ENCODE measurements around the gene RSPH6A. TPM values are rescaled to one million over a fixed set of nuclear protein-coding genes. Genes with fewer than 3 reads are reported as not detected.

The RSPH6A gene
- total RNA-seq, 4 donors from 2014 or later: 1.1 TPM; not detected in 3

DNA sequence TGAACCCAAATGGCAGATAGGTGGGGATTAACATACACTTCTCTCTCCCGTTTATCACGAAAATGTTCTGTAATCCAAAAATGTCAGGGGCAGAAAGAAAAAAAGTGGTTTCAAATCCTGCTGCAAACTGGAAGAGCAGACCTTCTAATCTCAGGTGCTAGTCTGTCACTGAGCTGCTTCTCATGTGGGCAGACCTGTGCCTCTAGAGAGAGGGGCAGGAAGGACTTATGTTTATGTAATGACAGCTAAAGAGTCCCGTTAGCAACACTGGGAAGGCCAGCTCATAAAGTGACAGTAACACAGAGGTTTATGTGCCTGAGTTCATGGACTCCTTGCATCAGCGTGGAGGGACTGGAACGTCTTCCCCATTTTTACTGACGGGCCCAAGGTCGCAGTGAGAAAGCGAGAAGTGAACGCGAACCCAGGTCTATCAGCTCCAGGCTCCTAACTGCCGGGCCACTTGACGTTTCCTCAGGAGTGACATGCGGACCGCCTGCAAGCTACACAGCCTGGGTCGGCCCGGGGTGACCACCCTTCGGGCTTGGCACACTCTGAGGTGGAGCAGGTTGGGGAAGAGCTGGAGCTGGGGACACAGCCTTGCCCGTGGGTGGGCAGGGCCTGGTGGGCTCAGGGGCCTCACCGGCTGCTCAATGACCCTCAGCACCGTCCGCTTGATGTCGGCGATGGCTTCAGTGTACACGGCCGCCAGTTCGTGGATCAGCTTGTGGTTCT lies 9.6 kb upstream of the RSPH6A start:
- no peak overlapping the region for H3K27ac ChIP-seq

DNA sequence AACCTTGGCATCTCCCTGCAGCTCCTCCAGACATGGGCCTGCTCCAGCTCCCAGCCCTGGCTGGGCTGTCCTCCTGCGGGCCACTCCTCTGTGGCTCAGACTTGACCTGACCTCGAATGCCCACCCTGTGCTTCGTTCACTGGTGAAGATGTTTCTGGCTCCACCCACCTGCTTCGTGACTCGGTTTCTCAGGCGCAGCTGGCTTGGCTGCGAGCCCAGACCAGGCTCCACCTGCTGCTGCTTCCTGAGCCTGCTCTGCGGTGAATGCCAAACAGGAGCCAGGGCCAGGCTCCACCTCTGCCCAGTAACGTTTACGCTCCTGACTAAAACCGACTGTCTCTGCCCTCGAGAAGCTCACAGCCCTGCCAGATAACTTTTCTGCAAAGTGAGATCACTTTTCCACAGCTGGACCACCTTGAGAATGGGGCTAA lies 8.9 kb upstream of the RSPH6A start:
- peaks cover 0 to 5% (median 0%) of the 10 kb centered on the region in 4 donors for H3K4me1 ChIP-seq
- H3K27me3 ChIP-seq: no peaks in the 10 kb centered on the region
- intact Hi-C loops (cut with DNase I; ENCODE audit: low total_unique reads): no loop called here
- TF ChIP-seq, protein P1, sequence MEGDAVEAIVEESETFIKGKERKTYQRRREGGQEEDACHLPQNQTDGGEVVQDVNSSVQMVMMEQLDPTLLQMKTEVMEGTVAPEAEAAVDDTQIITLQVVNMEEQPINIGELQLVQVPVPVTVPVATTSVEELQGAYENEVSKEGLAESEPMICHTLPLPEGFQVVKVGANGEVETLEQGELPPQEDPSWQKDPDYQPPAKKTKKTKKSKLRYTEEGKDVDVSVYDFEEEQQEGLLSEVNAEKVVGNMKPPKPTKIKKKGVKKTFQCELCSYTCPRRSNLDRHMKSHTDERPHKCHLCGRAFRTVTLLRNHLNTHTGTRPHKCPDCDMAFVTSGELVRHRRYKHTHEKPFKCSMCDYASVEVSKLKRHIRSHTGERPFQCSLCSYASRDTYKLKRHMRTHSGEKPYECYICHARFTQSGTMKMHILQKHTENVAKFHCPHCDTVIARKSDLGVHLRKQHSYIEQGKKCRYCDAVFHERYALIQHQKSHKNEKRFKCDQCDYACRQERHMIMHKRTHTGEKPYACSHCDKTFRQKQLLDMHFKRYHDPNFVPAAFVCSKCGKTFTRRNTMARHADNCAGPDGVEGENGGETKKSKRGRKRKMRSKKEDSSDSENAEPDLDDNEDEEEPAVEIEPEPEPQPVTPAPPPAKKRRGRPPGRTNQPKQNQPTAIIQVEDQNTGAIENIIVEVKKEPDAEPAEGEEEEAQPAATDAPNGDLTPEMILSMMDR (IDR thresholded peaks at IDR 0.05): no peak
- TF ChIP-seq POLR2AphosphoS5 (IDR thresholded peaks at IDR 0.05) (peak in 1 of 3 donors; percentile 20), EP300 (IDR thresholded peaks at IDR 0.05; ENCODE audit: low read depth) (no peak), POLR2A (IDR thresholded peaks at IDR 0.05) (no peak)
- WGBS, 2 donors (ENCODE audit: low coverage in 1 of 2): 48% methylated on average over 10 of the region's 12 CpGs; no CpG with 5 or more reads in 1 of the 2 donors
- no peak for DNase-seq
- H3K36me3 ChIP-seq: peaks cover 0 to 36% (median 18%) of the 10 kb centered on the region in 4 donors
- in situ Hi-C loops (cut with MboI; ENCODE audit: low pct_ligation_motif_present in 1 of 4, low pct_unique_long_range_greater_than_20kb in 1 of 4, low sequenced_read_pairs in 3 of 4): no loop called here
- H3K4me3 ChIP-seq: no peak overlapping the region
- H3K27ac ChIP-seq: no peak overlapping the region
- H3K9me3 ChIP-seq: no peaks in the 10 kb centered on the region

More for the DNA sequence above, 9.6 kb upstream of the RSPH6A start:
- Histone ChIP-seq H3K4me3 (no peak overlapping the region), H3K9me3 (no peaks in the 10 kb centered on the region), H3K27me3 (no peaks in the 10 kb centered on the region), H3K4me1 (peaks cover 0 to 5% (median 0%) of the 10 kb centered on the region in 4 donors), H3K36me3 (peaks cover 0 to 42% (median 19%) of the 10 kb centered on the region in 4 donors)
- in situ Hi-C loops (cut with MboI; ENCODE audit: low pct_ligation_motif_present in 1 of 4, low pct_unique_long_range_greater_than_20kb in 1 of 4, low sequenced_read_pairs in 3 of 4): no loop called here
- DNase-seq: no peak
- WGBS, 2 donors (ENCODE audit: low coverage in 1 of 2): 50 to 86% methylated on average over 2 to 26 of the region's 26 CpGs
- TF ChIP-seq EP300 (IDR thresholded peaks at IDR 0.05; ENCODE audit: low read depth) (no peak), POLR2AphosphoS5 (IDR thresholded peaks at IDR 0.05) (no peak), POLR2A (IDR thresholded peaks at IDR 0.05) (no peak)
- TF ChIP-seq, protein P1 (IDR thresholded peaks at IDR 0.05): no peak
- intact Hi-C loops (cut with DNase I; ENCODE audit: low total_unique reads): no loop called here

GRCh38 chr19:45823182-45823581 lies 8.1 kb upstream of the RSPH6A start:
- DNase-seq: no peak
- peaks cover 0 to 5% (median 0%) of the 10 kb centered on the region in 4 donors for H3K4me1 ChIP-seq
- no peak overlapping the region for H3K27ac ChIP-seq
- TF ChIP-seq EP300 (IDR thresholded peaks at IDR 0.05; ENCODE audit: low read depth) (no peak), POLR2AphosphoS5 (IDR thresholded peaks at IDR 0.05) (no peak), POLR2A (IDR thresholded peaks at IDR 0.05) (no peak)
- TF ChIP-seq, protein P1 (IDR thresholded peaks at IDR 0.05): no peak
- intact Hi-C loops (cut with DNase I; ENCODE audit: low total_unique reads) (no loop called here), in situ Hi-C loops (cut with MboI; ENCODE audit: low pct_ligation_motif_present in 1 of 4, low pct_unique_long_range_greater_than_20kb in 1 of 4, low sequenced_read_pairs in 3 of 4) (no loop called here)
- WGBS, 2 donors (ENCODE audit: low coverage in 1 of 2): 93 to 100% methylated on average over 1 to 12 of the region's 12 CpGs
- no peak overlapping the region for H3K4me3 ChIP-seq
- no peaks in the 10 kb centered on the region for H3K9me3 ChIP-seq
- H3K36me3 ChIP-seq: peaks cover 0 to 27% (median 13%) of the 10 kb centered on the region in 4 donors
- no peaks in the 10 kb centered on the region for H3K27me3 ChIP-seq

GRCh38 chr19:45822716-45823115 lies 7.6 kb upstream of the RSPH6A start:
- Histone ChIP-seq H3K36me3 (peaks cover 0 to 23% (median 11%) of the 10 kb centered on the region in 4 donors), H3K9me3 (no peaks in the 10 kb centered on the region), H3K27me3 (no peaks in the 10 kb centered on the region), H3K4me3 (no peak overlapping the region), H3K27ac (no peak overlapping the region), H3K4me1 (peaks cover 0 to 5% (median 0%) of the 10 kb centered on the region in 4 donors)
- 98% methylated on average over 5 of the region's 5 CpGs; no CpG with 5 or more reads in 1 of the 2 donors for WGBS, 2 donors (ENCODE audit: low coverage in 1 of 2)
- intact Hi-C loops (cut with DNase I; ENCODE audit: low total_unique reads) (no loop called here), in situ Hi-C loops (cut with MboI; ENCODE audit: low pct_ligation_motif_present in 1 of 4, low pct_unique_long_range_greater_than_20kb in 1 of 4, low sequenced_read_pairs in 3 of 4) (no loop called here)
- no peak for TF ChIP-seq POLR2A (IDR thresholded peaks at IDR 0.05)
- TF ChIP-seq, protein P1 (IDR thresholded peaks at IDR 0.05): no peak
- TF ChIP-seq EP300 (IDR thresholded peaks at IDR 0.05; ENCODE audit: low read depth): no peak
- TF ChIP-seq POLR2AphosphoS5 (IDR thresholded peaks at IDR 0.05): no peak
- DNase-seq: no peak
